ENCODE results near the gene HEY2.
"Not testable (repeated sequence)": the region's sequence is repeated elsewhere in the genome, so short reads cannot be mapped to it uniquely, and the experiment has no call there.

HEY2 gene

DNA sequence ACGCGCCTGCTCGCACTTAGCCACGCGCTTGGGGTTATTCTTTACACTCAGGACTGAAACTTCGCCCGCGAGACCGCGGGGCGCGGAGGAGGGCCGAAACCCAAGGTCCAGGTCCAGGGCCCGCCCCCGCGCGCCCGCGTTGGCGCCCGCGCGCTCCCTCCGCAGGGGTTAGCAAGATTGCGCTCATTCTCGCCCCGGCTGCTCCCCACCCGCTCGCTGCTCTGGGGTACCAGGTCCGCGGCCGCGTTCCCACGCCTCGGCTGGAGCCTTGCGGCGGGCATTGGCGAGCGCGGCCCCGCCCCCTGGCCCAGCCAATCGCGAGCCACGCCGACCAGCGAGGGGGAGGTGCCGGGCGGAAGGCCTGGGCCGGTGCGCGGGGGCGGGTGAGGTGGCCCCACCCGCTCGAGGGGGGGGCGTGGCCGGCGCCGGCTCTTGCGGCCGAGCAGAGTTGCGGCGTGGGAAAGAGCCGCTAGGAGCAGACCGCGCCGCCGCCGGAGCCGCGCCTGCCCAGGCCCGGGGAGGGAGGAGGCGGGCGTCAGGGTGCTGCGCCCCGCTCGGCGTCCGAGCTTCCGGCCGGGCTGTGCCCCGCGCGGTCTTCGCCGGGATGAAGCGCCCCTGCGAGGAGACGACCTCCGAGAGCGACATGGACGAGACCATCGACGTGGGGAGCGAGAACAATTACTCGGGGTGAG is at the start of gene HEY2:
Gene HEY2 (plus strand): TSS at position 460 of the 692 bp plus-strand sequence. CDS start 145 bp downstream, at position 605.
- peak; percentile 56 for DNase-seq

DNA sequence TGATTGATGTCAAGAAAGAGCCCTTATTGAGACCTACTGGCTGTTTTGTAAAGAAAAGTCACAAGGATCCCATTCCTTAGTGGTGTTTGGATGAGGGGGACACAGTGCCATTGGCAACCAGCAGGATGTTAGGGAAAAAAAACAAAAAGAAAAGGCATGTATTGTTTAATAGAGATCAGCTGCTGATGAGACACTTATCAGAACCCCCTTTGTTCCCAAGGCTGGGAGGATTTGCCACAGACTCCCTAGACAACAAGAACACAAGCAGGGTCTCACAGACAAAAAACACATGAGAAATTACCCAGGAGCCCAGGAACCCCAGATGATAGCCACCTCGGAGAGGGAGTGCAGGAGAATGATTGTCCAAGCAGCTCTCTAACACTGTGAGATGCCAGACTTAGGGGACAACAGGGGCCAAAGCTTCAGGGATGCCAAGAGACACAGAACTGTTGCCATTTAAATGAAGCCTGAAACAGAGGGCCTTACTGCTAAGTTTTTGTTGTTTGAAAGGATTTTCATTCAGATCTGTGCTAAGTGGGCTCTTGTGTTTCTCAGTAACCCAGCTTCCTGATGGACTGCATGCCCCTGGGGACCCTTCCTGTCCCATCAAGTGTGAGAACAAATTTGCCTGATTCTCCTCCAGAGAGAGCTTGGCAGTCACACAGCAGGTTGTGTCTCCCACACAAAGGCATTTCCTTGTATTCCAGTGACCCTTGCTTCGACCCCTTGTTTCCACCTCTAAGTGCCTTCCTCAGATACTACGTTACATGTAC is 48.7 kb upstream of the HEY2 start:
- no peak for DNase-seq

DNA sequence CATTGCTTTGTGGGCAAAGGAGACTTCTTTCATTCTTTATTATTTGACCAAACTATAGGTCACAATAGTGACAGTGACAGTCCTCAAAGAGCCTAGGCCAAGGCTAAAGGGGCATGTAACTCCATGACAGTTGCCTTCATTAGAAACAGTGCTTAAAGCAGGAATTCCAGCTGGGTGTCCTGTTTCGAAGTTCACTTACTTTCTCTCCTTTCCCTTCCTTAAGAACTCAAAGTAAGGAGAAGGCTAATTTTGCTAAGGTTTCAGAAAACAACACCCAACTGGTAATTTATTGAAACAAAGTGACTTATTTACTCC is 48.1 kb upstream of the HEY2 start:
- DNase-seq = no peak

DNA sequence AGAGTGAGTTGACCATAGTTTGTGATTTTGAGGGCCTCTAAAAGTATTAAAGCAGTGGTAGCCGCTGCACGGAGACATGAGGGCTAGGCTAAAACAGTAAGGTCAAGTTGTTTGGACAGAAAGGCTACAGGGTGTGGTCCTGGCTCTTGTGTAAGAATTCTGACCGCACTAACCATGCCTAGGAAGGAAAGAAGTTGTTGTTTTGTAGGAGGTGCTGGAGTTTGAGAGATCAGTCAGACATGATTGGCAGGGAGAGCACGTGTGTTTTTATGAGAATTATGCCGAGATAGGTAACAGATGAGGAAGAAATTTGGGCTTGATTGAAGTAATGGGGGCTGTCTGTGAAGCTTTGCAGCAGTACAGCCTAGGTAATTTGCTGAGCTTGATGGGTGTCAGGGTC is 45.5 kb upstream of the HEY2 start:
- DNase-seq = not testable (repeated sequence)

DNA sequence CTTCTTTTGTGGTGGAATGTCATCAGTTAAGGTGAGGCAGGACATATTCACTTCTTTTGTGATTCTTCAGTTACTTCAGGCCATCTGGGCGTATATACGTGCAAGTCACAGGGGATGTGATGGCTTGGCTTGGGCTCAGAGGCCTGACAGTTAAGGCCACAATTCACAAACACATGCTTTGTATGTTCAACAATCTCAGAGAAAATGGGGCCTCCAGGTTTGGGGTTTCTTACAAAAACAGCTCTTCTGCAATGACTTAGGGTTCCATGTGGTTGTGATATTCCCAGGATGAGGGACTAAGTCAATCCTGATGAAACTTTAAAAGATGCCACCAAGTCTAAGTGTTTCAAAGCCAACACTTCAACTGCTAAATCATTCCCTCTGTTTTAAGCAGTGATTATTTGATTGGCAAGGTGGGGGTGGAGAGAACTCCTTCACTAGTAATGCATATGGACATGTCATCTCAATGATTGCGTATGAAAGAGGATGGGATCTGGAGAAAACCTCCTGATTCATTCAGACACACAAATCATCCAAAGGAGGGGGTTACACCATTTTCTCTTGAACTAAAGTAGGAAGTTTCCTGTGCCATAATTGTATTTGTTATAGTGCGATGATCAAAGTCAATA is 41.7 kb upstream of the HEY2 start:
- no peak for DNase-seq

DNA sequence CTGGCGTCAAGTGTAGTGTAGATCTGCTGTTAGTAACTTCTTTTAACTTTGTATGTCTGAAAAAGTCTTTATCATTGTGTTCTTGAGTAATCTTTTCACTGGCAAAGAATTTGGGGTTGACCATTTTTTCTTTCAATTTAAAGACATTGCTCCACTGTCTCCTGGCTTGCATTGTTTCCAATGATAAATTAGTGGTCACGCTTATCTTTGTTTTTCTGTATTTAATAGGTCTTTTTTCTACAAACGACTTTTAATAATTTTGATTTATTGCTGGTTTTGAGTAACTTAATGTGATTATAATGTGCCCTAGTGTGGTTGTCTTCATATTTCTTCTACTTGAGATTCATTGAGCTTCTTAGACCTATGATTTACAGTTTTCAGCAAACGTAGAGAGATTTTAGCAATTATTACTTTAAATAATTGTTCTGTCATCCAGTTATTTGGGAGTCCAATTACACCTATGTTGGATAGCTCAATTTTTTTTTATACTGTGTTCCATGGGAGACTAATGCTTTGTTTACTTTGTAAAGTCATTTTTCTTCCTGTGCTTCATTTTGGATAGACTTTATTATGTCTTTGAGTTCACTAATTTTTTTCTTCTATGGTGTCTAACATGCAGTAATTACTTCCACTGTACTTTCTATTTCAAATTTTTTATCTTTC is 38.3 kb upstream of the HEY2 start:
- no peak for DNase-seq

DNA sequence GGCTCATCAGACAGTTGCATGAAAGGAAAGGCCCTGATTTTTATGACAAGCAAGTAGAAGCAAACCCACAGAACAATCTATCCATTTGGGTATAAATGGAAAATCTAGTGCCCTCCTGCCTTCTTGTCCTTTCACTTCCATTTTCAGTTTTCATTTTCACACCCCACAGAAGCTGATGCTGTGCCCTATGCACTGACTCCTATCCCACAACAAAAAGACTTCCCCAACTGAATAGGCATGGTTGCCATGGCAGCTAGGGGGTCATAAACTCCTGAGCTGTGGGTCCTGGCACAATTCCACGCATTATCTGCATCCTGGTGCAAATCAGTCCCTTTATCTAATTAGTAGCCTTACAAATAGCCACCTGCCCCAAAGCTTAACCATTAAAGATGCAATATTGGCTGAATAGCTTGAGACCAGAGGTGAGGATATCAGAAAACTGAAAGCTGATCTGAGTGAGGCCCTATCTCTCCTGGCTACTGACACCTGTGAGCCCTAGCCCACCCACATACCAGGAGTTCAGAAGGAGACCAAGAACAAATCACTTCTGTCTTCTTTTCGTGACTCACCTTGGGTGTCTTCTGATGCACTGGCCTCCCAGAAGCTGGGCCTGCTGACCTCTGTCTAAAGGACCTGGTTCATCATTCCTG is 34.9 kb upstream of the HEY2 start:
- DNase-seq = no peak

DNA sequence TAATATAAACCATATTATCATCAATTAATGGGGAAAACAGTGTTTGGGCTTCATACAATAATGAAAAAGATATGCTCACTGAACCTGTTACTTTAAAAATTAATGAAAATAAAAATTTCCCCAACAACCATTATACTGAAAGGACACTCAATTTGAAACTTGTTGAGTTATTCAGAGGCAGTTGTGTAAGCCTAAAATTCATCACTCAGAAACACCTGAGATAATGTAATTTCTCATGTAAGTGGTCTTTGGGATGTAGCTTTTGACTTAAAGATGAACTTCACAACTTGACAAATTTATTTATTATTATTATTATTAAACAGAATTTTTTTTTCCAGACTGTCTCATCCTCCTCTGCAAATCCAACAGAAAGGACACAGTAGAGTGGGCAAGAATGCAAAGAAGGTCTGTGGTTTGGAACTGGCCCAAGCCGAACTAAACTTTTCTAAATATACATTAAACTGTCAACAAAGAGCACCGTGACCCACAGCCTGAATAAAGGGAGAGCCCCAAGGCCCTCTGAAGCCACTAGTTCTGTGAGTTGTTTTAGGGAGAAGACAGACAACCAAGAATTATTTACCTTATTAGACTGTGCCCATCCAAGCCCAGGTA is 32.2 kb upstream of the HEY2 start:
- DNase-seq = no peak

DNA sequence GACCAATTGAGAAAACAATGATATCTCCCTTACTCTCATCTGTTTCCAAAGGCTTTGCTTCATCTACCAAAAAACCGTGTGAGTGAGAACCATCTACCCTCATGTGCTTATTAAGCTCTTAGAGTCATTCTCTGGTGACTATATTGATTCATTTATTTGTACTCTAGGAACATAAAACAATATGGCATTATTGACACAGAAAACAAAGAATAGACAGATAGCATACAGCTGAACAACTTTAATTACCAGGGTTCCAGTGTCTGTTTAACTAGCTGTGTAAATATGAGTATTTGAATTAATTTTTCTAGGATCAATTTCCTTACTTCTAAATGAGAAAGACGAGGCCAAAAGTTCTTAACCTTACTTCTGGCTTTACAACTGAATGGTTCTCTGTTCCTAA is 31.3 kb upstream of the HEY2 start:
- DNase-seq = no peak

DNA sequence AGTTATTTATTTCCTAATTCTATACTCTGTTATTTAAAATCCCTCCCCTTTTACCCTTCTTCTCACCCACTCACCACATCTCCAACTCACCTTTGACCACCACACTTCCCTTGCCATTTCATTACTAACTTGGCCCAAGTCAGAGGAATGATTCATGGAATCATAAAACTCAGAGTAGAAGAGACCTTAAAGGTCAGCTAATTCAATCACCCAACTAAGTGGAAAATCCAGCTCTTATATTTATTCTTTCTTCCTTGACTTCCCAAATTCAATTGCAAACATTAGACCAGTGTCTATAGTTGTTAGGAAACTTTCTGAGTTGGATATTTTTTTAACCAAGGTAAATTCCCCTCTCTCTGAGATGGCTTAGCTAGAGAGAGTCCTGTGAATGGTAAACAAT is 26.5 kb upstream of the HEY2 start:
- DNase-seq = no peak

DNA sequence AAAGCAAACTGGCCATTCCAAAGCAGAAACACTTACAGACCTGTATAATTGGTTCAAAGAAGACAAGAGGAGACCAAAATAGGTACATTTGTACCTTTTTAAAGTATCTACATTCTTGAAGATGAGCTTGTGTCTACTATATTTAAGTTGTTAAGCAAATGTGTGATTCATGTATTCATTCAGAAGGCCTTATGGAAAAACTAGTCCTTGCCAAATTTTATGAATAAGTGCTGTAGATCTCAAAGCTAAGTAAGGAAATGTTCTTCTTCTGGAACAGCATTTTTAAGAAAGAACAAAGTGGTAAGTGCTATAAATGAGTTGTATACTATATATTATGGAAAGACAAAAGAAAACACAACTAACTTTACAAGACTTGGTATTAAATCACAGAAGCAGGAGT is 22.2 kb upstream of the HEY2 start:
- DNase-seq = no peak

DNA sequence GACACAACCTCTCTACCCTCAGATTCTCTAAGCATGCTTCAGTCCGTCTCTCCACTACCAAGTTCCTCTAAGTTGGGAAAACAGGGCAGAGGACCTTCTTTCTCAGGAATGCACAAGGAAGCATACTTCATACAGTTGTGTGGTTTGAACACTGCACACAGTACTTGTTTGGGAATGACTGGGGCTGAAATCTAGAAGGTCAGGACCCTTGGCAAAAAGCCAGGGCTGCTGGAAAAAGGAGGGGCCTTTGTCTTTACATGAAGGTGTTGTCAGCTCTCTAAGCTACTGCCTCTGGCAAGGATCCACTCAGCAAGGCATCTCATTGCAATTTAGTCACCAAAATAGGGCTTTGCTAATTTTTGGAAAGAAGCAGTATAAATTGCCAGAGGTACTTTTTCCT is 20.7 kb upstream of the HEY2 start:
- DNase-seq = no peak

DNA sequence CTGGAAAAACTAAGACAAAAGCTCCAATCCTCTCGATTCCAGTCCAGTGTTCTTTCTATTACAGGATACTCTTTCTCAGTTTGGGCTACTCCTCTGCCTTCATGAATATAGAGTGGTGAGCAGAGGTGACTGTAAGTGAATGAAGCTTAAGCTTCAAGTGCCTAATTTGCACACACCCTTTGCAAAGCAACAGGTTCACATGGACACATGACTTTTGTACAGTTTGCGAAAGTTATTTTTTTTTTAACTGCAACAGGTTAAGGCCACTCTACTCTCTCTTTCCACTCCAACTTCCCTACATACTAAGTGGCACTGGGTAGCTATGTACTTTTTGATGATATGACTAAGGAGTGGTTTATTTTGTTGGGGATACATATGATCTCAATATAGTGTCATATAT is 19.4 kb upstream of the HEY2 start:
- DNase-seq = no peak

DNA sequence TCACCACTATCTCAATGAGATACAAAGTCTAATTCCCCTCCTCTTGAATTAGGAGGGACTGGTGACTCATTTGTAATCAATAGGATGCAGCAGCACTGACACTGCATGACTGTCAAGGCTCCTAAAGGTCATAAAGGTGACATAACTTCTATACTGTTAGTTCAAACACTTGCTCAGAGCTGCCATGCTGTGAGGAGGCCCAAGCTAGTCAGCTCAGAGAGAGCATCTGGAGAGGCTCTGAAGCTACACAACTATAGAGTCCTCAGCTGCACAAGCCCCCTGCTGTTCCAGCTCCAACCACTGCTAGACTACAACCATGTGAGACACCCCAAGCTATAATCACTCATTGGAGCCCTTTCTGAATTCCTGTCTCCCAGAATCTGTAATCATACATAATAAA is 17.0 kb upstream of the HEY2 start:
- no peak for DNase-seq

DNA sequence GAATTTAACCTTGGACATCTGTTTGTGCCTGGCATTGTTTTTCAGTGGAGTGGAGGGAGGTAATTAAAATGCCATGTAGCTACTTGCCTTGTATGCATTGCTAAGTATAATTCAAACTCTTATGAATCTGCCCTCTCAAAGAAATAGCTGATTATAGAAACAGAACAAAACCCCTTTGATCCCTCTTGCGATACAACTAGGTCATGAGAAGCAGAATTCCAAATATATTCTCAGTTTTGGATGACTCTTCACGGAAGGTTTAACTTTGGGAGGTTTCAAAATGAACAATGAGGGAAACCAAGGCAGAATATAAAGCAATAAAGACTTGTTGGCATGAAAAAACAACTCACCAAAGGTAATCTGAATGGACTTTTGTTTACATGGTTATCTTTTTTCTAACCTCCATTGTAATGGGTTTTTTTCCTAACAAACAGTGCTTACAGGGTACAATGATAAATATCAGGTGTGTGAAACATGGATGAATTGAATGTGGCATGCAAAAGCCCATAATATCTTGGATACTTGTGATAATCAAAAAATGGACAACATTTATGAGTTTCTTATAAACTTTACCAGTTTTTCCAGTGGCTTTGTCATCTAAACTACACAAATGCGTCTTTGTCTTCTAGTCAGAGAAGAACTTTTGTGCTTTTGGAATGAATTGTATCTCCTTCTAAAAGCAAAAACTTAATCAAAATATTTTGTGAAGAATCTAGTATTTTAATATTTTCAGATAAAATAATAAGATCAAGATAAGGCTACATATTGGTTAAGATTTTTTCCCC is 15.7 kb upstream of the HEY2 start:
- peak; percentile 21 for DNase-seq

DNA sequence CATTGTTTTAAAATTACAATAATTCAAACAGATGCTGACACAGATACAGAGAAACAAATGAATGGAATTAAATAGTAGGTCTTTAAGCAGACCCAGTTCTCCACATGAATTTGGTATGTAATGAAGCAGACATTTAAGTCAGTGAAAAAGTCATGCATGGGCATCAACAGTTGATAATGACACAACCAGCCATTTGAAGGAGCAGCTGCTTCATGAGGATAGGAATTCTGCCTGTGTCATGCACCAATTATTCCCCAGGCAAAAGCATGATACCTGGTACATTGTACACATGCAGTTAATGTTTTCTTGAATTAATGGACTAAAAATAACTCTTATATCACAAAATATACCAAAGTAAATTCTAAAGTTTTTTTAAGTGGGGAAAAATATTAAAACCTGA is 11.2 kb upstream of the HEY2 start:
- DNase-seq = no peak

DNA sequence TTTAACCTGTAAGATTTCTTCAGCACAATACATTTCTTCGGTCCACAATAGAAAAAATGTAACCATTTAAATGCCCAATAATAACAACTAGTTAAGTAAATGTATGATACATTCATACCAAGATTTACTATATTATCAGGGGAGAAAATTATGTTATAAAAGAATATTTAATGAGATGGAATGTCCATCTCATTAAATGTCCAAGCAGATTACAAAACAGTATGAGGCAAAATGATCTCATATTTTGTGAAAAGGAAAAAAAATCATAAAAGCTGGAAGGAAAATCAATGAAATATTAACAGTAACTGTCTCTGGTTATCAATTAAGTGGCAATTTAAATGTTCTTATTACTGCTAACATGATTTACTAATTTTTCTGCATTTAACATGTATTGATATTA is 10.1 kb upstream of the HEY2 start:
- no peak for DNase-seq

DNA sequence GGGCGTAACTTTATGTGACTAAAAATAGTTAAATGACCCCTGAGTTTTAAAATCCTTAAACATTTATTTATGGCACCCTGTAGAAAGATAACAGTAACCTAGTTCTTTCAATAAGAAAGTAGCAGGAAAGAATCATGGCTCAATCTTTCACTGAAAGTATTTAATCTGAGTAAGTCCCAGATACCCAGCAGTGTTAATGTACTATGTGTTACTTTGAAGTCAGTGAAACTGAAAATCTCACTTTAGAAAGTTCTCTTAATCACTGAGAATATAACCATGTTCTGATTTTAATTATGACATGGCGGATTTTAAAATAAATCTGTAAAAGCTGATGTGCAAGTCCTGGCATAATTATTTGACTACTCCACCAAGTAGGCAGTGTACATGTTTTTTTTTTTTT is 8.1 kb upstream of the HEY2 start:
- no peak for DNase-seq

DNA sequence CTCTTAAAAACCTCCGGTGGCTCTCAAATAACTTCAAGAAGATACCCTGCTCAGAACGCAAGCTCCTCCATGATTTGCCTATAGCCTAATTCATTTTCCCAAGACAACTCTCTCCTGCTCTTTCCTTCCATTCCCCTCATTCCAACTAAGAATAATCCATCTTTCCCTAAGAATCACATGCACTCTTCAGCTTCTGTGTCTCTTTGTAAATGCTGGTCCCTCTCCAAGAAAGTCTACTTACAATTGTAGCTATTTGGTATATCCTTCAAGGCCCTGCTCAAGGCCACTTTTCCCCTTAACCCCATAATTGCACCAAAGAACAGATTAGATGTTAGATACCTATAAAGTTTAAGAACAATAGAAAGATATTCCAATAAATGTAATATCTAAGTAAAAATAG is 7.4 kb upstream of the HEY2 start:
- DNase-seq = no peak

DNA sequence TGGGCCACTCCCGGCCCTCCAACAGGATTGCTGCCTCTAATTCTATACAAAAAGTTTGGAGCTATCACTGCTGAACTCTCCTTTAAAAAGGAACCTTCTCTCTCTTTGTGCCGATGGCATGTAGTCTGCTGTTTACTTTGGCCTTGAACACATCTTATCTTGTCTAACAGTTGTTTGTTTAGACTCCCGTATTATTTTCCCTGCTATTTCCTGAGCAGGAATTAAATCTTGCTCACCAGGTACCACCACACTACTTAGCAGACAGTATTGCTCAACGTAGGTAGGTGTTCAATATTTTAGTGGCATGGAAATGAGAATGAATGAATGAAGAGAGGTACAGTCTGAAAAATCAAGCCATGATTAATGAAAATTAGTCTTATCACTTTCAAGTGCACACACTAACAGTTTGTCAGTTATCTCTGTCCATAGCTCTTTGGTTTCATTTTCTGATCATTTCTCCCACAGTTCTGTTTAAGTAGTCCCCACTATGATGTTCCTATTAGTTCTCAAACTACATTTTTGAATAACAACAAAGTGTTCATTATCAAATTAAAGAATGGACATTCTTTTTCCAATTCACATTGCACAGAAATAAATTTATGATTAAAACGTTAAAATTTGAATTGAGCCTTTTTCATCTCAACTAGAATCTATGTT is 6.8 kb upstream of the HEY2 start:
- no peak for DNase-seq

DNA sequence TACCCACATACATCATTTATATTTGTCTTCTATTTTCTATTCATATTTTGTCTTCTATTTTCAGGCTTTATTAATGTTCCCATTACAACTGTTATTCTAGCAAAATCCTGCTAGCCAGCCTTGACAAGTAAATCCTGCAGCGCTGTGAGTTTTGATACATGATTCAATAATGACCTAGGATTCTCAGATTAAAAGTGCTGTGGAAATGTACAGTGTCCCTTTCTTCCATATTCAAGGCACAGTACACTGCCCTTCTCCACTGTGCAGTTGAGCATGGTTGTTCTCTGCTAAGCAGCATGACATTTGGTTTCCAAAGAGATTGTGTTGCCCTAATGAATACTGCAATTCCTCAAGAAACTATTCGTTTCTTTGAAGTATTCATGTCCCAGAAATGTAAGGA is 5.8 kb upstream of the HEY2 start:
- no peak for DNase-seq
